Fibroblast of skin of back (primary cell): ENCODE measurements around the gene CCDC51. TPM values are rescaled to one million over a fixed set of nuclear protein-coding genes. Genes with fewer than 3 reads are reported as not detected.
"Not testable (repeated sequence)": the region's sequence is repeated elsewhere in the genome, so short reads cannot be mapped to it uniquely, and the experiment has no call there.

ENCODE experiments used
- DNase-seq: peaks from one replicate; pipeline ENCODE4 v3.0.0-alpha.2; 2013
- polyA plus RNA-seq, 2 experiments: library from polyadenylated mRNA; unstranded; fragments of 120-200 nt; gene quantifications; one replicate each; pipeline ENCODE4 v1.2.1, GENCODE V29; 2013; ENCODE audit not compliant: insufficient read length in 2 of 2

The CCDC51 gene
- 13.6 TPM for polyA plus RNA-seq (2013, experiment 1 of 2; ENCODE audit: insufficient read length)
- polyA plus RNA-seq (2013, experiment 2 of 2; ENCODE audit: insufficient read length), result 10.1 TPM

GRCh38 chr3:48439820-48440589 is at the start of gene CCDC51, which contains the start of gene TMA7:
Gene CCDC51 (minus strand): TSS chr3:48440119. CDS start chr3:48435128, 4,991 bp downstream.
Gene TMA7 (plus strand): TSS chr3:48440257. CDS start chr3:48440297, 40 bp downstream.
- DNase-seq, result peak; percentile 96

GRCh38 chr3:48486952-48487351 is 47.0 kb upstream of the CCDC51 start:
- DNase-seq, result no peak

GRCh38 chr3:48482822-48483221 is 42.9 kb upstream of the CCDC51 start:
- DNase-seq, result not testable (repeated sequence)

GRCh38 chr3:48480891-48481290 is 41.0 kb upstream of the CCDC51 start:
- not testable (repeated sequence) for DNase-seq

GRCh38 chr3:48478626-48479555 is 39.0 kb upstream of the CCDC51 start:
- DNase-seq, result no peak

- no peak for DNase-seq
Measured at GRCh38 chr3:48477959-48478520, 38.1 kb upstream of the CCDC51 start.

- no peak for DNase-seq
Measured at GRCh38 chr3:48476426-48477053, 36.6 kb upstream of the CCDC51 start.

GRCh38 chr3:48475188-48475587 is 35.3 kb upstream of the CCDC51 start:
- no peak for DNase-seq

- no peak for DNase-seq
Measured at GRCh38 chr3:48474619-48475018, 34.7 kb upstream of the CCDC51 start.

- not testable (repeated sequence) for DNase-seq
Measured at GRCh38 chr3:48474031-48474430, 34.1 kb upstream of the CCDC51 start.

- DNase-seq, result no peak
Measured at GRCh38 chr3:48473617-48473952, 33.7 kb upstream of the CCDC51 start.

GRCh38 chr3:48472923-48473616 is 33.2 kb upstream of the CCDC51 start:
- DNase-seq, result peak; percentile 93

- DNase-seq, result no peak
Measured at GRCh38 chr3:48472673-48472922, 32.7 kb upstream of the CCDC51 start.

GRCh38 chr3:48470286-48470685 is 30.4 kb upstream of the CCDC51 start:
- no peak for DNase-seq

- no peak for DNase-seq
Measured at GRCh38 chr3:48469046-48469915, 29.4 kb upstream of the CCDC51 start.

GRCh38 chr3:48468329-48468731 is 28.4 kb upstream of the CCDC51 start:
- no peak for DNase-seq

GRCh38 chr3:48467473-48468267 is 27.8 kb upstream of the CCDC51 start:
- no peak for DNase-seq

GRCh38 chr3:48467110-48467454 is 27.2 kb upstream of the CCDC51 start:
- no peak for DNase-seq

GRCh38 chr3:48466386-48467109 is 26.6 kb upstream of the CCDC51 start:
- no peak for DNase-seq
